H1 (cell line): ENCODE results near the gene ACER1. TPM values are rescaled to one million over a fixed set of nuclear protein-coding genes. Genes with fewer than 3 reads are reported as not detected.

Source experiments
- ASH2L ChIP-seq: fragments of 200-600, 300-600 bp; sonication (generic); IDR thresholded peaks from one replicate; pipeline ENCODE4 v1.7.1; 2017; ENCODE audit warnings: low read length
- CHD1 ChIP-seq: IDR thresholded peaks from 2 replicates; pipeline ENCODE4 v1.6.1; 2012; ENCODE audit warnings: low read depth, low read length, improper control_type of control experiment
- CHD2 ChIP-seq: IDR thresholded peaks from 2 replicates; pipeline ENCODE4 v1.6.1; 2012; ENCODE audit warnings: low read length, improper control_type of control experiment
- HDAC2 ChIP-seq, 2 experiments: fragments of 300-600 bp in 1 of 2; sonication (generic) in 1 of 2; IDR thresholded peaks; 2 replicates each; pipeline ENCODE4 v1.6.1; 2011 to 2012; ENCODE audit warnings: low read depth in 2 of 2, low read length in 2 of 2, mild to moderate bottlenecking in 2 of 2, moderate library complexity in 2 of 2, borderline replicate concordance in 1 of 2, inconsistent platforms in 1 of 2
- RBBP5 ChIP-seq: IDR thresholded peaks from 2 replicates; pipeline ENCODE4 v1.7.1; 2012; ENCODE audit warnings: low read depth, mild to moderate bottlenecking, inconsistent platforms, low read length, moderate library complexity, borderline replicate concordance
- SIN3A ChIP-seq, 2 experiments: IDR thresholded peaks in 1 of 2; conservative IDR thresholded peaks in 1 of 2; 2 replicates each; pipeline ENCODE4 v1.6.1; 2011 to 2012; ENCODE audit warnings: low read length in 2 of 2, improper control_type of control experiment in 1 of 2, low read depth in 1 of 2, mild to moderate bottlenecking in 1 of 2
- SP1 ChIP-seq: IDR thresholded peaks from 2 replicates; pipeline ENCODE4 v1.6.1; 2011; ENCODE audit warnings: low read depth, low read length
- SUZ12 ChIP-seq: fragments of 200-600 bp; sonication (generic); IDR thresholded peaks from 2 replicates; pipeline ENCODE4 v1.6.1; 2012; ENCODE audit warnings: mild to moderate bottlenecking, inconsistent platforms, low read length, moderate library complexity, mixed read lengths
- TAF7 ChIP-seq: optimal IDR thresholded peaks from 2 replicates; pipeline ENCODE3; 2011; ENCODE audit warnings: low read depth, mild to moderate bottlenecking, inconsistent platforms, low read length, moderate library complexity, borderline replicate concordance
- polyA plus RNA-seq, 7 experiments: library from polyadenylated mRNA; depleted of rRNA in 3 of 7; stranded (reverse) in 5 of 7; unstranded in 2 of 7; fragments of >200 nt in 5 of 7; fragments of 200-250 nt in 2 of 7; gene quantifications; 1 replicate in 5 of 7; 2 replicates in 1 of 7; 4 replicates in 1 of 7; pipeline versions ENCODE4 v1.2.1 to v1.2.3, GENCODE V29; 2011 to 2013; ENCODE audit warnings: missing spikeins in 2 of 7, mixed read lengths in 2 of 7
- total RNA-seq: library from RNA; stranded (reverse); fragmentation: NEBNext Ultra II Directional; extraction: Animal tissue kit (Norgen Biotek cat#: 25700); gene quantifications from 2 replicates; pipeline ENCODE4 v1.2.1, GENCODE V29; 2021

The ACER1 gene
- total and polyA plus RNA-seq, 2 of the 8 experiments (the other 6 are each of a cell fraction or from before 2014, with no cell fraction given), result 0.05 TPM; not detected in 1

- TF ChIP-seq HDAC2 (IDR thresholded peaks at IDR 0.05; ENCODE audit: borderline replicate concordance in 1 of 2, low read depth in 2 of 2, low read length in 2 of 2) (no peak), SUZ12 (no peak), CHD2 (no peak), TAF7 (no peak), SP1 (no peak), RBBP5 (no peak), CHD1 (no peak), ASH2L (no peak), SIN3A (conservative IDR thresholded peaks at IDR 0.05 in 1 of 2, IDR thresholded peaks at IDR 0.05 in 1 of 2; ENCODE audit: low read depth in 1 of 2, low read length in 2 of 2) (no peak)
These were observed 7.8 kb downstream of the ACER1 start (continued) for GRCh38 chr19:6325614-6326013.
